ENCODE data around the gene ATAD3A. TPM values are rescaled to one million over a fixed set of nuclear protein-coding genes. Genes with fewer than 3 reads are reported as not detected.

ATAD3A gene
- total RNA-seq, 1 experiment from 2014 or later = 55.8 TPM

DNA sequence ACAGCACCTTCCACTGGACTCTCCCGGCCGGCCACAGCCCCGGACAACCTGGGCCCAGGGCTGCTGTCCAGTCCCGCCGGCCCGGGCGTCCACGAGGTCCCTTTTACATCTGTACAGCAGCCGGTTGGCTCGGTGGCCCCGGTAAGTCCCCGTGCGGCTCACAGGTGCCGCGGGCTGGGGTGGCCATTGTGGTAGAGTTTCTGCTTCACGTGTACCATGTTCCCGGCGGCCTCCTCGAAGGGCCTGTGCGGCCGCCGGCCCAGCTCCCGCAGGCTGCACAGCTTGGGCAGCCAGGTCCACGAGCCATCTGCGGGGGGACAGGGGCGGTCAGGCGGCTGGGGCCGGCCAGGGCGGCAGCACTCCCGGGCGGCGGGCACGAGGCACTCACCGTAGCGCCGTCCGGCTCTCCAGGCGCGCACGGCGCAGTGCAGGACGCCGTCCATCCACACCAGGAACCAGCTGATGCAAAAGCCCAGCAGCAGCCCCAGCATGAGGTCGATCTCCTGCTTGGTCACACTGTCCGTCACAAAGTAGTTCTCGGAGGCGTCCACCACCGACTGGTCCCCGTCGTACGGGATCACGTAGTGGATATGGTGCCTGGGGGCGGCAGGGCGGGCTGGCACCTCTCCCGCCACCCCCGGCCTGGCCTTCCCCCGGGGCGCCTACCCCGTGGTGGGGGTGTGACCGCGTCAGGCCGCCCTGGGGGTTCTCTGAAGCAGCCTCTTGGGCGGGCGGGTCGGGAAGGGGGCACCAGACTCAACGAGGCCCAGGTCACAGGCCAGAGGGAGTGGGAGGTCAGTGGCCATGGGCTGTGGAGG is 23.4 kb downstream of the ATAD3A start:
- no peak overlapping the region for H2AK5ac ChIP-seq (ENCODE audit: insufficient read length, low read length)
- no peaks in the 10 kb centered on the region for H3K79me1 ChIP-seq (ENCODE audit: insufficient read depth, low read depth, low read length, poor library complexity, severe bottlenecking)
- no peak overlapping the region for H3K23ac ChIP-seq (ENCODE audit: insufficient read length, low read depth, low read length)
- TF ChIP-seq, protein P1, sequence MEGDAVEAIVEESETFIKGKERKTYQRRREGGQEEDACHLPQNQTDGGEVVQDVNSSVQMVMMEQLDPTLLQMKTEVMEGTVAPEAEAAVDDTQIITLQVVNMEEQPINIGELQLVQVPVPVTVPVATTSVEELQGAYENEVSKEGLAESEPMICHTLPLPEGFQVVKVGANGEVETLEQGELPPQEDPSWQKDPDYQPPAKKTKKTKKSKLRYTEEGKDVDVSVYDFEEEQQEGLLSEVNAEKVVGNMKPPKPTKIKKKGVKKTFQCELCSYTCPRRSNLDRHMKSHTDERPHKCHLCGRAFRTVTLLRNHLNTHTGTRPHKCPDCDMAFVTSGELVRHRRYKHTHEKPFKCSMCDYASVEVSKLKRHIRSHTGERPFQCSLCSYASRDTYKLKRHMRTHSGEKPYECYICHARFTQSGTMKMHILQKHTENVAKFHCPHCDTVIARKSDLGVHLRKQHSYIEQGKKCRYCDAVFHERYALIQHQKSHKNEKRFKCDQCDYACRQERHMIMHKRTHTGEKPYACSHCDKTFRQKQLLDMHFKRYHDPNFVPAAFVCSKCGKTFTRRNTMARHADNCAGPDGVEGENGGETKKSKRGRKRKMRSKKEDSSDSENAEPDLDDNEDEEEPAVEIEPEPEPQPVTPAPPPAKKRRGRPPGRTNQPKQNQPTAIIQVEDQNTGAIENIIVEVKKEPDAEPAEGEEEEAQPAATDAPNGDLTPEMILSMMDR (conservative IDR thresholded peaks at IDR 0.05) = no peak
- no peak overlapping the region for H2AFZ ChIP-seq (ENCODE audit: low read length)
- no peaks in the 10 kb centered on the region for H3K9me3 ChIP-seq (ENCODE audit: control insufficient read depth, low read depth, low read length)
- peaks cover 8 to 23% (median 14%) of the 10 kb centered on the region in 3 experiments for H3K36me3 Mint-ChIP-seq (ENCODE audit: insufficient read depth in 1 of 3, low read depth in 3 of 3)
- H2BK5ac ChIP-seq (ENCODE audit: insufficient read length, low read length) = no peak overlapping the region
- H3K27ac Mint-ChIP-seq = no peak overlapping the region
- H3K23me2 ChIP-seq (ENCODE audit: insufficient read length, low read depth, low read length, poor library complexity, severe bottlenecking) = peaks cover 3% of the 10 kb centered on the region
- H2BK120ac ChIP-seq (ENCODE audit: low read depth, low read length, poor library complexity, severe bottlenecking) = no peak overlapping the region
- no CpG with 5 or more reads among the region's 66 CpGs for WGBS (ENCODE audit: extremely low coverage, insufficient read length, low lambda C conversion rate)
- no peak overlapping the region for H3K4ac ChIP-seq (ENCODE audit: low read depth, low read length)
- peaks cover 0 to 4% of the 10 kb centered on the region in 2 experiments; a peak in 2 of 4 replicates for H3K4me1 Mint-ChIP-seq
- no peaks in the 10 kb centered on the region for H3K27me3 Mint-ChIP-seq (ENCODE audit: low read depth)
- no peak overlapping the region for H3K18ac ChIP-seq (ENCODE audit: insufficient read length, low read depth, low read length)
- no peak overlapping the region for H4K8ac ChIP-seq (replicated peaks; ENCODE audit: insufficient read length, low read depth, low read length)
- H3K79me2 ChIP-seq (ENCODE audit: insufficient read depth, low read length) = no peaks in the 10 kb centered on the region
- no peak overlapping the region for H3K4me2 ChIP-seq (ENCODE audit: insufficient read depth, insufficient read length, low read length)
- H3K4me1 ChIP-seq (ENCODE audit: insufficient read depth, low read length) = no peaks in the 10 kb centered on the region
- no peak overlapping the region for H2BK15ac ChIP-seq (ENCODE audit: low read depth, low read length)
- H3K4me3 Mint-ChIP-seq = no peak overlapping the region
- no peak overlapping the region for H2BK20ac ChIP-seq (ENCODE audit: low read depth, low read length, poor library complexity, severe bottlenecking)
- no peak overlapping the region for H3K27ac ChIP-seq (ENCODE audit: insufficient read length, low read depth, low read length)
- H3K9me3 Mint-ChIP-seq = peaks cover 7 to 8% of the 10 kb centered on the region in 2 experiments; a peak in 4 of 5 replicates
- no peak overlapping the region for H4K91ac ChIP-seq (ENCODE audit: insufficient read length, low read depth, low read length)
- no peak for DNase-seq
- no peaks in the 10 kb centered on the region for H3K27me3 ChIP-seq (ENCODE audit: insufficient read depth, low read length)
- H4K20me1 ChIP-seq (ENCODE audit: control insufficient read depth, insufficient read depth, insufficient read length) = no peaks in the 10 kb centered on the region
- no peak overlapping the region for H3K56ac ChIP-seq (ENCODE audit: insufficient read length, low read depth, low read length)
- no peak overlapping the region for H3T11ph ChIP-seq (ENCODE audit: low read length)
- H2BK12ac ChIP-seq (ENCODE audit: insufficient read length, low read depth, low read length) = no peak overlapping the region
- H3K9ac ChIP-seq (ENCODE audit: extremely low read depth, insufficient read length, low read length) = no peak overlapping the region
- H3K14ac ChIP-seq (ENCODE audit: insufficient read depth, low read length) = no peak overlapping the region
- H4K5ac ChIP-seq (ENCODE audit: insufficient read length, low read depth, low read length) = no peak overlapping the region
